ENCODE results near the gene BBS12. TPM values are rescaled to one million over a fixed set of nuclear protein-coding genes. Genes with fewer than 3 reads are reported as not detected.
A peak's percentile ranks its signal among the peaks of the same experiment; 100 is the strongest.

BBS12 gene
- total and polyA plus RNA-seq, 12 donors: 1.1 to 13.3 (median 4.7) TPM

- ATAC-seq: no peak
- H3K36me3 ChIP-seq: no peaks in the 10 kb centered on the region
- no peaks in the 10 kb centered on the region for H3K9me3 ChIP-seq
- H3K4me3 ChIP-seq: no peak overlapping the region
- H3K27me3 ChIP-seq: peaks cover 0 to 5% (median 1%) of the 10 kb centered on the region in 7 donors
- TF ChIP-seq CTCF (IDR thresholded peaks at IDR 0.05): no peak
- no peak for DNase-seq
- 54 to 66% methylated on average over 4 of the region's 4 CpGs for WGBS, 2 donors
- intact Hi-C loops (cut with DNase I): loop anchor here in 6 of 10 donors (2.0 to 5.0 kb wide), 4 partner anchors 159 to 177 kb away; partner anchors contain the start of gene NUDT6 (in 3 of the 6)
- H3K27ac ChIP-seq: no peak overlapping the region
- H3K4me1 ChIP-seq: peaks cover 0 to 5% (median 0%) of the 10 kb centered on the region in 9 donors
Observed at GRCh38 chr4:122755675-122756074, 23.2 kb downstream of the BBS12 start.

- Histone ChIP-seq H3K4me1 (peaks cover 0 to 18% (median 8%) of the 10 kb centered on the region in 9 donors), H3K9me3 (no peaks in the 10 kb centered on the region), H3K27me3 (peaks cover 0 to 3% (median 0%) of the 10 kb centered on the region in 7 donors), H3K36me3 (no peaks in the 10 kb centered on the region), H3K4me3 (no peak overlapping the region), H3K27ac (peak overlapping the region in 3 of 10 donors; percentile 11 to 19 (median 13))
- DNase-seq (no peak), ATAC-seq (peak in 3 of 8 donors; percentile 31 to 63 (median 46))
- intact Hi-C loops (cut with DNase I): loop anchor here in 7 of 10 donors (1.0 to 5.0 kb wide), 7 partner anchors 157 to 174 kb away; partner anchors contain the start of gene NUDT6 (in 4 of the 7)
- TF ChIP-seq CTCF (IDR thresholded peaks at IDR 0.05): peak; percentile 61 to 87 (median 80)
- 29 to 33% methylated on average over 2 of the region's 2 CpGs for WGBS, 2 donors
Observed at GRCh38 chr4:122758033-122758432, 25.5 kb downstream of the BBS12 start.

- no peak for TF ChIP-seq CTCF (IDR thresholded peaks at IDR 0.05)
- no peaks in the 10 kb centered on the region for H3K9me3 ChIP-seq
- 61 to 72% methylated on average over 3 of the region's 3 CpGs for WGBS, 2 donors
- no peaks in the 10 kb centered on the region for H3K36me3 ChIP-seq
- no peak for DNase-seq
- H3K27me3 ChIP-seq: peaks cover 0 to 3% (median 0%) of the 10 kb centered on the region in 7 donors
- no peak for ATAC-seq
- H3K27ac ChIP-seq: no peak overlapping the region
- intact Hi-C loops (cut with DNase I): loop anchor here in 8 of 10 donors (2.0 to 10.0 kb wide), 11 partner anchors 38 to 173 kb away; partner anchors contain the start of genes NUDT6 (in 4 of the 8) and FGF2 (in 3 of the 8)
- peaks cover 0 to 25% (median 16%) of the 10 kb centered on the region in 9 donors for H3K4me1 ChIP-seq
- H3K4me3 ChIP-seq: no peak overlapping the region
Observed at GRCh38 chr4:122759639-122760310, 27.3 kb downstream of the BBS12 start.

GRCh38 chr4:122762520-122762919 is 30.0 kb downstream of the BBS12 start:
- TF ChIP-seq CTCF (IDR thresholded peaks at IDR 0.05): no peak
- Histone ChIP-seq H3K4me1 (peaks cover 0 to 30% (median 19%) of the 10 kb centered on the region in 9 donors), H3K27me3 (no peaks in the 10 kb centered on the region), H3K36me3 (no peaks in the 10 kb centered on the region), H3K27ac (peak overlapping the region in 3 of 10 donors; percentile 3 to 50 (median 47)), H3K9me3 (no peaks in the 10 kb centered on the region), H3K4me3 (no peak overlapping the region)
- WGBS, 2 donors: 39 to 67% methylated on average over 2 of the region's 2 CpGs
- ATAC-seq (peak in 3 of 8 donors; percentile 53 to 57 (median 56)), DNase-seq (peak in 1 of 2 donors; percentile 5)
- intact Hi-C loops (cut with DNase I): loop anchor here in 5 of 10 donors (5.0 to 10.0 kb wide), 5 partner anchors 35 to 150 kb away; partner anchors contain the start of gene FGF2 (in 3 of the 5)

Data from heart right ventricle (tissue), 16 donors.